ENCODE results near the gene MDH2.

MDH2 gene

GRCh38 chr7:76071316-76072242 is 23.7 kb downstream of the MDH2 start:
- no peak for TF ChIP-seq CTCF (IDR thresholded peaks at IDR 0.05; ENCODE audit: low read depth, low read length, missing control alignments)
- no peak overlapping the region for H3K4me3 ChIP-seq (ENCODE audit: low read depth, low read length)
- in situ Hi-C loops (cut with HindIII; ENCODE audit: low sequenced_read_pairs): no loop called here
- no peak for DNase-seq (ENCODE audit: low read depth)

- no peak for TF ChIP-seq CTCF (IDR thresholded peaks at IDR 0.05; ENCODE audit: low read depth, low read length, missing control alignments)
- in situ Hi-C loops (cut with HindIII; ENCODE audit: low sequenced_read_pairs): no loop called here
- H3K4me3 ChIP-seq (ENCODE audit: low read depth, low read length): no peak overlapping the region
- no peak for DNase-seq (ENCODE audit: low read depth)
Observed at GRCh38 chr7:76072243-76073148, 24.6 kb downstream of the MDH2 start.

- in situ Hi-C loops (cut with HindIII; ENCODE audit: low sequenced_read_pairs): no loop called here
Observed at GRCh38 chr7:76073335-76073990, 25.6 kb downstream of the MDH2 start.

GRCh38 chr7:76074306-76074971 is 26.5 kb downstream of the MDH2 start:
- H3K4me3 ChIP-seq (ENCODE audit: low read depth, low read length): no peak overlapping the region
- in situ Hi-C loops (cut with HindIII; ENCODE audit: low sequenced_read_pairs): no loop called here
- DNase-seq (ENCODE audit: low read depth): no peak
- TF ChIP-seq CTCF (IDR thresholded peaks at IDR 0.05; ENCODE audit: low read depth, low read length, missing control alignments): no peak

More at GRCh38 chr7:76073335-76073990, 25.6 kb downstream of the MDH2 start:
- TF ChIP-seq CTCF (IDR thresholded peaks at IDR 0.05; ENCODE audit: low read depth, low read length, missing control alignments): no peak
- H3K4me3 ChIP-seq (ENCODE audit: low read depth, low read length): no peak overlapping the region
- DNase-seq (ENCODE audit: low read depth): no peak

GRCh38 chr7:76074972-76075370 is 27.1 kb downstream of the MDH2 start:
- DNase-seq (ENCODE audit: low read depth): no peak
- no peak for TF ChIP-seq CTCF (IDR thresholded peaks at IDR 0.05; ENCODE audit: low read depth, low read length, missing control alignments)
- in situ Hi-C loops (cut with HindIII; ENCODE audit: low sequenced_read_pairs): no loop called here
- no peak overlapping the region for H3K4me3 ChIP-seq (ENCODE audit: low read depth, low read length)

Measured in astrocyte of the cerebellum (primary cell).